HG03095 (cell line): ENCODE data around the gene CCDC102A.

Source experiments
- ATAC-seq: cut with Tn5 transposase; IDR thresholded peaks from one replicate; pipeline ENCODE4 v1.9.1; 2021; ENCODE audit warnings: moderate library complexity; ENCODE audit not compliant: unreplicated experiment

Gene CCDC102A

GRCh38 chr16:57538235-57538721, 1.9 kb upstream of the CCDC102A start:
- ATAC-seq: no peak

GRCh38 chr16:57537581-57538234, 1.3 kb upstream of the CCDC102A start:
- no peak for ATAC-seq

- no peak for ATAC-seq
Observed at GRCh38 chr16:57537194-57537505, 779 bp upstream of the CCDC102A start.

GRCh38 chr16:57535680-57536305, 578 bp downstream of the CCDC102A start:
- peak; percentile 61 for ATAC-seq

- no peak for ATAC-seq
Observed at GRCh38 chr16:57534881-57535658, 1.3 kb downstream of the CCDC102A start.

- ATAC-seq: no peak
Observed at GRCh38 chr16:57534337-57534880, 2.0 kb downstream of the CCDC102A start.

- no peak for ATAC-seq
Observed at GRCh38 chr16:57533431-57534336, 2.7 kb downstream of the CCDC102A start.

GRCh38 chr16:57532266-57532625, 4.1 kb downstream of the CCDC102A start:
- ATAC-seq: no peak

- ATAC-seq: no peak
Observed at GRCh38 chr16:57531635-57532265, 4.6 kb downstream of the CCDC102A start.

GRCh38 chr16:57531253-57531575, 5.2 kb downstream of the CCDC102A start:
- no peak for ATAC-seq

- ATAC-seq: no peak
Observed at GRCh38 chr16:57530522-57531252, 5.7 kb downstream of the CCDC102A start.

- peak; percentile 69 for ATAC-seq
Observed at GRCh38 chr16:57530104-57530521, 6.3 kb downstream of the CCDC102A start.

- ATAC-seq: no peak
Observed at GRCh38 chr16:57529391-57530103, 6.8 kb downstream of the CCDC102A start.

GRCh38 chr16:57528499-57529390, 7.6 kb downstream of the CCDC102A start:
- ATAC-seq: no peak

- no peak for ATAC-seq
Observed at GRCh38 chr16:57527610-57528360, 8.6 kb downstream of the CCDC102A start.

GRCh38 chr16:57527027-57527426, 9.3 kb downstream of the CCDC102A start:
- ATAC-seq: no peak

- ATAC-seq: no peak
Observed at GRCh38 chr16:57526498-57526897, 9.9 kb downstream of the CCDC102A start.
